SU-DHL-6 (cell line): ENCODE results near the gene MCEE.

Source experiments
- H2AFZ ChIP-seq: fragments of 200-600 bp; sonication (generic); 2 replicates; pipeline ENCODE4 v1.6.1; 2014; ENCODE audit warnings: low read depth, mild to moderate bottlenecking, moderate library complexity, mixed read lengths, antibody characterized with exemption, low read length; ENCODE audit not compliant: severe bottlenecking
- H3F3A ChIP-seq: fragments of 200-600 bp; shearing (Covaris generic); 2 replicates; pipeline ENCODE4 v1.6.0; 2016; ENCODE audit warnings: antibody characterized with exemption, mild to moderate bottlenecking; ENCODE audit not compliant: insufficient read depth
- H3K27ac ChIP-seq: fragments of 200-600 bp; sonication (generic); 2 replicates; pipeline ENCODE4 v1.5.1; 2016; ENCODE audit warnings: low read depth, mild to moderate bottlenecking, low read length, moderate library complexity, mixed read lengths
- H3K27me3 ChIP-seq: fragments of 200-600 bp; sonication (generic), shearing (Covaris generic); 2 replicates; pipeline ENCODE4 v1.6.0; 2014; ENCODE audit warnings: mild to moderate bottlenecking, low read length
- H3K36me3 ChIP-seq: fragments of 200-600 bp; sonication (generic); 2 replicates; pipeline ENCODE4 v1.6.1; 2014; ENCODE audit warnings: mild to moderate bottlenecking, low read length, mixed read lengths
- H3K4me2 ChIP-seq: fragments of 300-600, 200-600 bp; shearing (Covaris generic), sonication (generic); 2 replicates; pipeline ENCODE4 v1.6.0; 2014; ENCODE audit warnings: low read length, low read depth, mild to moderate bottlenecking; ENCODE audit not compliant: poor library complexity, severe bottlenecking
- H3K4me3 ChIP-seq: fragments of 200-600 bp; sonication (generic); 2 replicates; pipeline ENCODE4 v1.5.1; 2014; ENCODE audit warnings: antibody characterized with exemption, low read length, mild to moderate bottlenecking, mixed read lengths; ENCODE audit not compliant: insufficient read depth, poor library complexity, severe bottlenecking
- H3K79me2 ChIP-seq: fragments of 200-600 bp; sonication (generic); 2 replicates; pipeline ENCODE4 v1.6.1; 2014; ENCODE audit warnings: mild to moderate bottlenecking, low read length, moderate library complexity; ENCODE audit not compliant: insufficient read depth
- H3K9ac ChIP-seq: fragments of 200-600 bp; sonication (generic); 2 replicates; pipeline ENCODE4 v1.7.0; 2014; ENCODE audit warnings: mild to moderate bottlenecking, low read length
- H3K9me2 ChIP-seq: fragments of 200-600 bp; sonication (generic); replicated peaks from 2 replicates; pipeline ENCODE4 v1.6.1; 2014; ENCODE audit warnings: low read length; ENCODE audit not compliant: insufficient read depth
- H3K9me3 ChIP-seq: fragments of 200-600 bp; sonication (generic); 2 replicates; pipeline ENCODE4 v1.6.1; 2014; ENCODE audit warnings: low read length, mixed read lengths; ENCODE audit not compliant: insufficient read depth
- H4K20me1 ChIP-seq: fragments of 200-600 bp; sonication (generic); 2 replicates; pipeline ENCODE4 v1.6.1; 2014; ENCODE audit warnings: low read depth, mild to moderate bottlenecking, antibody characterized with exemption, low read length, moderate library complexity, mixed read lengths
- CTCF ChIP-seq: fragments of 200-600 bp; sonication (generic); IDR thresholded peaks from one replicate; pipeline ENCODE4 v1.5.1; 2017; ENCODE audit warnings: antibody characterized with exemption, mild to moderate bottlenecking, low read length, moderate library complexity; ENCODE audit not compliant: insufficient read depth, poor library complexity, severe bottlenecking
- EZH2phosphoT487 ChIP-seq: fragments of 200-600 bp; sonication (generic), shearing (Covaris generic); conservative IDR thresholded peaks from 2 replicates; pipeline ENCODE4 v1.6.1; 2018; ENCODE audit warnings: mild to moderate bottlenecking, antibody characterized with exemption, low read length, moderate library complexity, mixed read lengths

The MCEE gene

GRCh38 chr2:71073475-71073874 lies 56.6 kb downstream of the MCEE start:
- Histone ChIP-seq H3K4me2 (no peak overlapping the region), H3K79me2 (peaks cover 39% of the 10 kb centered on the region), H3K9me3 (no peaks in the 10 kb centered on the region), H3F3A (0 out of 2 replicates have a peak, but pooled peaks cover 12% of the 10 kb centered on the region), H3K27me3 (no peaks in the 10 kb centered on the region), H2AFZ (no peak overlapping the region), H3K36me3 (peaks cover 9% of the 10 kb centered on the region; the same call in 1 of the 2 replicates), H3K4me3 (no peak overlapping the region), H3K27ac (no peak overlapping the region), H4K20me1 (no peaks in the 10 kb centered on the region), H3K9me2 (no peaks in the 10 kb centered on the region), H3K9ac (no peak overlapping the region)
- no peak for TF ChIP-seq CTCF
- TF ChIP-seq EZH2phosphoT487: no peak

GRCh38 chr2:71072492-71072891 lies 57.5 kb downstream of the MCEE start:
- Histone ChIP-seq H3F3A (0 out of 2 replicates have a peak, but pooled peaks cover 12% of the 10 kb centered on the region), H3K79me2 (peaks cover 39% of the 10 kb centered on the region), H3K4me2 (peak overlapping the region; percentile 84), H3K27me3 (no peaks in the 10 kb centered on the region), H3K27ac (peak overlapping the region; percentile 60), H3K4me3 (no peak overlapping the region), H3K9me3 (no peaks in the 10 kb centered on the region), H3K36me3 (peaks cover 9% of the 10 kb centered on the region; the same call in 1 of the 2 replicates), H3K9ac (peak overlapping the region; percentile 88), H4K20me1 (no peaks in the 10 kb centered on the region), H3K9me2 (no peaks in the 10 kb centered on the region), H2AFZ (no peak overlapping the region)
- TF ChIP-seq CTCF: no peak
- TF ChIP-seq EZH2phosphoT487: no peak

- Histone ChIP-seq H3K9ac (peak overlapping the region; percentile 88), H4K20me1 (no peaks in the 10 kb centered on the region), H3K36me3 (peaks cover 9% of the 10 kb centered on the region; the same call in 1 of the 2 replicates), H3K9me3 (no peaks in the 10 kb centered on the region), H3K9me2 (no peaks in the 10 kb centered on the region), H3K27me3 (no peaks in the 10 kb centered on the region), H3K4me2 (peak overlapping the region; percentile 84), H3K79me2 (peaks cover 39% of the 10 kb centered on the region), H3K4me3 (no peak overlapping the region), H2AFZ (no peak overlapping the region), H3F3A (peaks cover 19% of the 10 kb centered on the region), H3K27ac (peak overlapping the region; percentile 60)
- TF ChIP-seq CTCF: peak; percentile 17
- TF ChIP-seq EZH2phosphoT487: no peak
These were observed 58.2 kb downstream of the MCEE start for GRCh38 chr2:71071681-71072398.
